Activated CD4-positive, alpha-beta T cell treated with anti-CD3 and anti-CD28 coated beads for 36 hours (primary cell): ENCODE measurements around the gene TOPORS. TPM values are rescaled to one million over a fixed set of nuclear protein-coding genes. Genes with fewer than 3 reads are reported as not detected.

ENCODE experiments used
- ATAC-seq: fragments of 200-7000 bp; cut with Tn5 transposase; one replicate; pipeline ENCODE4 v1.10.0; 2021; ENCODE audit warnings: mild to moderate bottlenecking, moderate library complexity
- CTCF ChIA-PET: fragments of 350-600 bp; sonication (Branson Sonifier 250); formaldehyde crosslinking; loops from one replicate; lab custom pipeline; 2021; ENCODE audit warnings: antibody characterized with exemption; lab: Charles Lee
- POLR2A ChIA-PET: fragments of 350-600 bp; sonication (Branson Sonifier 250); formaldehyde crosslinking; loops from one replicate; lab custom pipeline; 2021; ENCODE audit warnings: antibody characterized with exemption, inconsistent platforms; lab: Charles Lee
- DNase-seq: peaks from one replicate; pipeline ENCODE4 v3.0.0-alpha.2; 2020
- H3K27ac Mint-ChIP-seq: one replicate; pipeline ENCODE4 v1.8.0; 2021; ENCODE audit warnings: mixed read lengths
- H3K27me3 Mint-ChIP-seq: one replicate; pipeline ENCODE4 v1.8.0; 2021; ENCODE audit warnings: mixed read lengths
- H3K36me3 Mint-ChIP-seq: one replicate; pipeline ENCODE4 v1.8.0; 2021; ENCODE audit warnings: low read depth, mixed read lengths
- H3K4me1 Mint-ChIP-seq: one replicate; pipeline ENCODE4 v1.8.0; 2021; ENCODE audit warnings: mixed read lengths
- H3K4me3 Mint-ChIP-seq: one replicate; pipeline ENCODE4 v1.8.0; 2021; ENCODE audit warnings: mild to moderate bottlenecking, moderate library complexity, mixed read lengths
- H3K9me3 Mint-ChIP-seq: one replicate; pipeline ENCODE4 v1.8.0; 2021; ENCODE audit warnings: low read depth, mixed read lengths
- intact Hi-C, 2 experiments: fragments of 100-400 bp; cut with DNase I in 1 of 2; cut with micrococcal nuclease in 1 of 2; formaldehyde crosslinking; loops; one replicate each; pipeline versions ENCODE4 v1.14.2 to v1.15.1; 2022 to 2024; cut with DNase I, micrococcal nuclease
- total RNA-seq, 2 experiments: library from RNA; stranded (reverse); gene quantifications; one replicate each; pipeline ENCODE4 v1.2.3, GENCODE V29; 2021

TOPORS gene
- total RNA-seq, 2 experiments from 2014 or later: 14.4 to 18.9 TPM

DNA sequence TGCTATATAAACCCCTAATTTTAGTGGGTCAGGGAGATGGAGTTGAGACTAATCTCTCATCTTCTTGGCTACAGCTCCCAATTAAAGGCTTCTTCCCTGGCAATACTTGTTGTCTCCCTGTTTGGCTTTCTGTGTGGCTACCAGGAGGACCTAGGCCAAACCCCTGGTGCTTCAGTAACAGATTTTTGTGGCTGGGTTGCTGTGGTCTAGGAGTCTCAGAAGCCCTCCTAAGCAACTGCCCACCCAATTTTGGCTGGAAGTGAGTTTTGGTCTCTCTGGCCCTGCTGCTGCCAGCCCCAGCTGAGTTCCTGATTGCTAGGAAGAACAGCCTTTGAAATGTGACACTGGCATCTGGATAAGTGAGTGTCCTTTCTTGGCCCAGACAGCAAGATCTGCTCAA is 36.1 kb downstream of the TOPORS start:
- Mint-ChIP-seq H3K4me1 (peaks cover 37% of the 10 kb centered on the region), H3K9me3 (peaks cover 6% of the 10 kb centered on the region), H3K27ac (peak overlapping the region; percentile 26), H3K36me3 (peaks cover 41% of the 10 kb centered on the region), H3K27me3 (no peaks in the 10 kb centered on the region), H3K4me3 (no peak overlapping the region)
- intact Hi-C loops: no loop called here
- ATAC-seq (no peak), DNase-seq (no peak)
- ChIA-PET CTCF (interaction anchor here (1.6 to 2.4 kb wide), 2 partner anchors 9 to 63 kb away, joined by 4 to 10 read pairs; partner anchors contain the start of gene RIGI), POLR2A (no interaction called here)

DNA sequence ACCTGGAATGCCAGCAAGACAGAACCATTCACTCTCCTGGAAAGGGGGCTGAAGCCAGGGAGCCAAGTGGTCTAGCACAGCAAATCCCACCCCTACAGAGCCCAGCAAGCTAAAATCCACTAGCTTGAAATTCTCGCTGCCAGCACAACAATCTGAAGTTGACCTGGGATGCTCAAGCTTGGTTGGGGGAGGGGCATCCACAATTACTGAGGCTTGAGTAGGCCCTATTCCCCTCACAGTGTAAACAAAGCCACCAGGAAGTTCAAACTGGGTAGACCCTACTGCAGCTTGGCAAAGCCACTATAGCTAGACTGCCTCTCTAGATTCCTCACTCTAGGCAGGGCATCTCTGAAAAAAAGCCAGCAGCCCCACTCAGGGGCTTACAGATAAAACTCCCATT is 43.7 kb downstream of the TOPORS start:
- DNase-seq (no peak), ATAC-seq (no peak)
- Mint-ChIP-seq H3K27ac (no peak overlapping the region), H3K4me3 (no peak overlapping the region), H3K36me3 (peaks cover 9% of the 10 kb centered on the region), H3K27me3 (no peaks in the 10 kb centered on the region), H3K9me3 (peaks cover 4% of the 10 kb centered on the region), H3K4me1 (peaks cover 42% of the 10 kb centered on the region)
- ChIA-PET POLR2A (no interaction called here), CTCF (no interaction called here)
- intact Hi-C loops: no loop called here

GRCh38 chr9:32503008-32503407 is 49.4 kb downstream of the TOPORS start:
- no peaks in the 10 kb centered on the region for H3K9me3 Mint-ChIP-seq
- DNase-seq (no peak), ATAC-seq (no peak)
- intact Hi-C loops: no loop called here
- ChIA-PET POLR2A (no interaction called here), CTCF (interaction anchor here (0.9 to 1.4 kb wide), 3 partner anchors 23 to 124 kb away, joined by 3 to 4 read pairs (median 3); partner anchors contain the start of gene RIGI)
- no peak overlapping the region for H3K27ac Mint-ChIP-seq
- H3K36me3 Mint-ChIP-seq: peaks cover 15% of the 10 kb centered on the region
- H3K4me3 Mint-ChIP-seq: no peak overlapping the region
- peaks cover 4% of the 10 kb centered on the region for H3K4me1 Mint-ChIP-seq
- H3K27me3 Mint-ChIP-seq: no peaks in the 10 kb centered on the region

DNA sequence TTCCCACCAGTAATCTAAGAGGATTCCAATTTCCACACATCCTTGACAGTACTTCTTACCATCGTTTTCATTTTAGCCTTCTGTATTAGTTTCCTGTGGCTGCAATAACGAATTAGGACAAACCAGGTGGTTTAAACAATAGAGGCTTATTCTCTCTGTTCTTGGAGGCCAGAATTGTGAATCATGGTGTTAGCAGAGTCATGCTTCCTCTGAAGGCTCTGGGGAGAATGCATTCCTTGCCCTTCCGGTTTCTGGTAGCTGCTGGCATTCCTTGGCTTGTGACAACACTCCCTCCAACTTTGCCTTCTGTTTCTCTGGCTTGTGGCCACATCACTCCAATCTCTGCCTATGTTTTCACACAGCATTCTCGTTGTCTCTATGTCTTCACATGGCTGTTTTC is 49.9 kb downstream of the TOPORS start:
- Mint-ChIP-seq H3K27me3 (no peaks in the 10 kb centered on the region), H3K9me3 (no peaks in the 10 kb centered on the region), H3K4me1 (peaks cover 2% of the 10 kb centered on the region), H3K4me3 (no peak overlapping the region), H3K27ac (peak overlapping the region; percentile 26), H3K36me3 (peaks cover 17% of the 10 kb centered on the region)
- ChIA-PET CTCF (interaction anchor here (0.6 to 1.4 kb wide), 3 partner anchors 18 to 123 kb away, joined by 3 read pairs; no protein-coding TSS in a partner anchor), POLR2A (no interaction called here)
- ATAC-seq: no peak
- DNase-seq: no peak
- intact Hi-C loops: no loop called here

- ChIA-PET POLR2A (no interaction called here), CTCF (no interaction called here)
- Mint-ChIP-seq H3K36me3 (peaks cover 17% of the 10 kb centered on the region), H3K27me3 (no peaks in the 10 kb centered on the region), H3K9me3 (no peaks in the 10 kb centered on the region), H3K4me3 (no peak overlapping the region), H3K27ac (no peak overlapping the region), H3K4me1 (peaks cover 2% of the 10 kb centered on the region)
- ATAC-seq: no peak
- DNase-seq: no peak
- intact Hi-C loops: no loop called here
Measured at GRCh38 chr9:32501868-32502267, 50.5 kb downstream of the TOPORS start.

GRCh38 chr9:32500768-32501167 is 51.6 kb downstream of the TOPORS start:
- H3K27ac Mint-ChIP-seq: no peak overlapping the region
- ATAC-seq: no peak
- no peaks in the 10 kb centered on the region for H3K27me3 Mint-ChIP-seq
- POLR2A ChIA-PET: no interaction called here
- intact Hi-C loops: no loop called here
- H3K9me3 Mint-ChIP-seq: no peaks in the 10 kb centered on the region
- peaks cover 17% of the 10 kb centered on the region for H3K36me3 Mint-ChIP-seq
- DNase-seq: no peak
- CTCF ChIA-PET: no interaction called here
- peaks cover 2% of the 10 kb centered on the region for H3K4me1 Mint-ChIP-seq
- H3K4me3 Mint-ChIP-seq: no peak overlapping the region

- ATAC-seq: no peak
- ChIA-PET CTCF (interaction anchor here (0.9 to 1.7 kb wide), 2 partner anchors 28 to 119 kb away, joined by 3 to 4 read pairs; partner anchors contain the start of gene RIGI), POLR2A (no interaction called here)
- Mint-ChIP-seq H3K4me1 (peaks cover 2% of the 10 kb centered on the region), H3K27ac (no peak overlapping the region), H3K4me3 (no peak overlapping the region), H3K27me3 (no peaks in the 10 kb centered on the region), H3K36me3 (peaks cover 17% of the 10 kb centered on the region), H3K9me3 (no peaks in the 10 kb centered on the region)
- intact Hi-C loops: no loop called here
- DNase-seq: no peak
Measured at GRCh38 chr9:32497921-32498320, 54.5 kb downstream of the TOPORS start.

DNA sequence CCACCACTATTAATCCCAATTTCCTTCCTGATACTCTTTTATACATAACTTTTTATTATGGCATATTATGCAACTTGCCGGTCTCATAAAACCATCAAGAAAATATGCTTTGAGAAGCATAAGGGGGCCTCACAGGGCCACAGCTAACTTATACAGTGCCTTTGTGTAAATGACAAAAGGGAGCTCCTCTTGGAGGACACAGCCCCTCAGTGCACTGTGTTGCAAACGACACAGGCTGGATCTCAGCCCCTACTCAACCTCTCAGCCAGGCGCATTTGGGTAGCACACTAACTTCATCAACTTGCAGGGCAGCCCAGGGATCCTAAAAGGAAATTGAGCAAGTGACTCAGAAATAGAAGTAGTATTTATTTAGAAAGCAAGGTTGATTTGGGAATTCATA is 61.8 kb downstream of the TOPORS start:
- POLR2A ChIA-PET: no interaction called here
- H3K27me3 Mint-ChIP-seq: no peaks in the 10 kb centered on the region
- no peak overlapping the region for H3K27ac Mint-ChIP-seq
- ATAC-seq: no peak
- no peak overlapping the region for H3K4me3 Mint-ChIP-seq
- intact Hi-C loops: no loop called here
- H3K4me1 Mint-ChIP-seq: no peaks in the 10 kb centered on the region
- no peaks in the 10 kb centered on the region for H3K9me3 Mint-ChIP-seq
- DNase-seq: no peak
- CTCF ChIA-PET: interaction anchor here (1.1 kb wide), 1 partner anchor 89 kb away, joined by 3 read pairs; no protein-coding TSS in a partner anchor
- H3K36me3 Mint-ChIP-seq: peaks cover 10% of the 10 kb centered on the region

Other genes starting within 250 kb of the TOPORS start
- gene ACO1, start 167.9 kb downstream of the TOPORS start, total RNA-seq: 10 to 100 TPM; 15.5 TPM
- gene RIGI, start 26.4 kb downstream of the TOPORS start, total RNA-seq: 1 to 10 TPM; 8.9 to 9.7 TPM
- 10 to 100 TPM; 16.1 to 19.5 TPM for gene SMIM27, start 259 bp downstream of the TOPORS start, total RNA-seq
- gene NDUFB6, start 20.6 kb upstream of the TOPORS start, total RNA-seq: 10 to 100 TPM; 29.6 to 67.0 TPM
- gene TAF1L, start 83.1 kb upstream of the TOPORS start, total RNA-seq: under 1 TPM in 1 of 2 experiments, not detected in 1; 0.02 TPM
- not detected for gene TMEM215, start 231.0 kb upstream of the TOPORS start, total RNA-seq